GM12878 (cell line): ENCODE results near the gene DLG2. TPM values are rescaled to one million over a fixed set of nuclear protein-coding genes. Genes with fewer than 3 reads are reported as not detected.

Experiments
- ATAC-seq: fragments of 200-7000 bp; cut with Tn5 transposase; 3 replicates; pipeline ENCODE4 v1.9.1; 2020; ENCODE audit warnings: mild to moderate bottlenecking, moderate library complexity
- BruUV-seq: library from RNA; stranded (reverse); fragments of 400-500 nt; replicated peaks from 2 replicates; lab custom pipeline; 2021; lab: Mats Ljungman, UMichigan
- CTCF ChIA-PET: fragments of 300-600 bp; sonication (Branson Sonifier 250); formaldehyde crosslinking; extraction: SDS; loops from one replicate; lab custom pipeline; 2021; ENCODE audit warnings: inconsistent platforms; lab: Yijun Ruan, JAX
- POLR2A ChIA-PET: fragments of 350-600 bp; formaldehyde crosslinking; extraction: SDS; loops from one replicate; lab custom pipeline; 2021; ENCODE audit warnings: inconsistent platforms; lab: Charles Lee
- RAD21 ChIA-PET: fragments of 300-600 bp; sonication (Branson Sonifier 250); formaldehyde crosslinking; loops from one replicate; lab custom pipeline; 2023; ENCODE audit warnings: antibody characterized with exemption; ENCODE audit not compliant: unreplicated experiment; lab: Charles Lee
- SMC1A ChIA-PET: fragments of 300-600 bp; sonication (Branson Sonifier 250); formaldehyde crosslinking; loops from one replicate; lab custom pipeline; 2023; ENCODE audit not compliant: unreplicated experiment, uncharacterized antibody; lab: Charles Lee
- DNase-seq: peaks from one replicate; pipeline ENCODE4 v3.0.0-alpha.2; 2011; ENCODE audit warnings: low read depth, low spot score
- FAIRE-seq: peaks from 3 replicates; lab custom pipeline; 2011; peaks lifted over from hg19 to GRCh38; lab: Jason Lieb, UNC
- H2AFZ ChIP-seq: 2 replicates; pipeline ENCODE4 v1.6.0; 2011; ENCODE audit warnings: low read depth, low read length, control low read depth; ENCODE audit not compliant: control insufficient read depth
- H3K27ac ChIP-seq: 2 replicates; pipeline ENCODE4 v1.5.1; 2011; ENCODE audit warnings: control low read depth; ENCODE audit not compliant: control insufficient read depth, insufficient read depth
- H3K27me3 ChIP-seq, 2 experiments: replicated peaks in 1 of 2; 2 replicates each; pipeline versions ENCODE4 v1.6.0 to v1.6.1; 2011; ENCODE audit warnings: low read length in 1 of 2; ENCODE audit not compliant: control insufficient read depth in 2 of 2, insufficient read depth in 2 of 2
- H3K36me3 ChIP-seq, 2 experiments: 2 replicates each; pipeline ENCODE4 v1.5.1; 2011; ENCODE audit warnings: low read length in 1 of 2; ENCODE audit not compliant: control insufficient read depth in 2 of 2, insufficient read depth in 2 of 2
- H3K4me1 ChIP-seq: 2 replicates; pipeline ENCODE4 v1.6.1; 2011; ENCODE audit warnings: mild to moderate bottlenecking, low read length, moderate library complexity, mixed read lengths; ENCODE audit not compliant: control insufficient read depth, insufficient read depth
- H3K4me2 ChIP-seq: 2 replicates; pipeline ENCODE4 v1.6.0; 2011; ENCODE audit warnings: control low read depth; ENCODE audit not compliant: control insufficient read depth, insufficient read depth
- H3K4me3 ChIP-seq: fragments of 200-600 bp; sonication (generic); 2 replicates; pipeline ENCODE4 v1.5.1; 2016
- H3K79me2 ChIP-seq: 2 replicates; pipeline ENCODE4 v1.6.0; 2011; ENCODE audit warnings: low read length; ENCODE audit not compliant: control insufficient read depth, insufficient read depth
- H3K9ac ChIP-seq: 2 replicates; pipeline ENCODE4 v1.8.0; 2011; ENCODE audit warnings: low read length, control low read depth, mixed read lengths; ENCODE audit not compliant: control insufficient read depth, insufficient read depth
- H3K9me3 ChIP-seq: replicated peaks from 3 replicates; pipeline ENCODE4 v1.5.1; 2011; ENCODE audit warnings: mild to moderate bottlenecking, low read length; ENCODE audit not compliant: control insufficient read depth, insufficient read depth
- H4K20me1 ChIP-seq: 2 replicates; pipeline ENCODE4 v1.6.0; 2011; ENCODE audit not compliant: control insufficient read depth, insufficient read depth
- HDAC6 ChIP-seq: fragments of 200-600 bp; sonication (generic); IDR thresholded peaks from one replicate; pipeline ENCODE4 v1.8.0; 2017; ENCODE audit warnings: antibody characterized with exemption; ENCODE audit not compliant: unreplicated experiment
- POLR2AphosphoS2 ChIP-seq: IDR thresholded peaks from 2 replicates; pipeline ENCODE4 v1.6.1; 2011; ENCODE audit warnings: low read depth, mild to moderate bottlenecking, low read length, improper control_type of control experiment, moderate library complexity
- WGBS: methylation state at CpG from one replicate; pipeline ENCODE4 v1.1.6; 2016; ENCODE audit warnings: low lambda C conversion rate; ENCODE audit not compliant: insufficient replicate concordance, insufficient coverage; ENCODE audit errors: missing lambda C conversion rate; 5-methylcytosine and 5-hydroxymethylcytosine counted together
- in situ Hi-C: fragments of 300-500 bp; cut with MboI; formaldehyde crosslinking; loops from 9 replicates; pipeline ENCODE4 v1.14.3; 2018; ENCODE audit warnings: mixed read lengths
- intact Hi-C: fragments of 100-400 bp; cut with micrococcal nuclease; formaldehyde crosslinking; loops from one replicate; pipeline ENCODE4 v1.14.2; 2022; ENCODE audit not compliant: unreplicated experiment
- polyA plus RNA-seq, 11 experiments: library from polyadenylated mRNA; depleted of rRNA in 4 of 11; unstranded in 6 of 11; stranded (reverse) in 5 of 11; fragments of >200 nt; fragmentation: Nextera tagmentation in 4 of 11; fragmentation: Illumina TruSeq in 1 of 11; extraction: Ambion mirVana in 4 of 11; extraction: Trizol in 1 of 11; gene quantifications; 1 replicate in 1 of 11; 2 replicates in 10 of 11; pipeline versions ENCODE4 v1.2.1 to v1.2.3, GENCODE V29; 2011 to 2016; ENCODE audit warnings: inconsistent platforms in 2 of 11, missing spikeins in 2 of 11, low read depth in 1 of 11
- total RNA-seq, 4 experiments: library from RNA; depleted of rRNA in 3 of 4; stranded (reverse); fragments of >200 nt in 3 of 4; fragmentation: Illumina TruSeq in 1 of 4; extraction: Trizol in 1 of 4; gene quantifications; 2 replicates each; pipeline versions ENCODE4 v1.2.1 to v1.2.3, GENCODE V29; 2013 to 2021
- TF ChIP-seq, protein P1 (sequence below): fragments of 450-650 bp; IDR thresholded peaks from 2 replicates; pipeline ENCODE4 v1.6.1; 2017; ENCODE audit warnings: mild to moderate bottlenecking, moderate library complexity
- TF ChIP-seq, protein P2 (sequence below): IDR thresholded peaks from 2 replicates; pipeline ENCODE4 v1.6.1; 2012; ENCODE audit warnings: low read depth, low read length, improper control_type of control experiment

The DLG2 gene
- total and polyA plus RNA-seq, 10 of the 15 experiments (the other 5 are each of a cell fraction or from before 2014, with no cell fraction given), result 0.09 to 0.98 (median 0.35) TPM

DNA sequence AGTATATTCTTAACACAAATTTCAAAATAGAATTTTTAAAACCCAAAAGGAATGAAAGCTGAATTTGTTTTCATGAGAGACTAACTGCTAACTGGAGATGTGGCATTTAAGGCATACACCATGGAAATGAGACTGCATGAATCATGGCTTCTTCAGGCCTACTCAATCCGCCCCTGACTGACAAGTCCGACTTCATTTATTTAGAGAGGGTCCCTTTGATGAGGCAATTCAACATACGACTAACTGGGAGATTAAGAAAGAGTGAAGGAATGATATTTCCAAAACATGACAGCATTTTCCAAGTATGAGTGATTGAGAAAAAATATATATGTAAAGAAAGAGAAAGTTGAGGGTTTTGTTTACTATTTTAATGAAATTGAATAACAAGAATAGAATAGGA lies 720.1 kb downstream of the DLG2 start:
- Histone ChIP-seq H4K20me1 (no peaks in the 10 kb centered on the region), H3K27me3 (no peaks in the 10 kb centered on the region), H3K4me3 (no peak overlapping the region), H3K79me2 (no peaks in the 10 kb centered on the region), H3K9ac (no peak overlapping the region), H3K9me3 (no peaks in the 10 kb centered on the region), H2AFZ (no peak overlapping the region), H3K27ac (no peak overlapping the region), H3K36me3 (no peaks in the 10 kb centered on the region), H3K4me1 (no peaks in the 10 kb centered on the region), H3K4me2 (no peak overlapping the region)
- DNase-seq (no peak), FAIRE-seq (no peak), ATAC-seq (no peak)
- POLR2A ChIA-PET, result no interaction called here
- CTCF ChIA-PET, result no interaction called here
- WGBS, result 0% methylated on average over 3 of the region's 3 CpGs
- TF ChIP-seq, protein P1, sequence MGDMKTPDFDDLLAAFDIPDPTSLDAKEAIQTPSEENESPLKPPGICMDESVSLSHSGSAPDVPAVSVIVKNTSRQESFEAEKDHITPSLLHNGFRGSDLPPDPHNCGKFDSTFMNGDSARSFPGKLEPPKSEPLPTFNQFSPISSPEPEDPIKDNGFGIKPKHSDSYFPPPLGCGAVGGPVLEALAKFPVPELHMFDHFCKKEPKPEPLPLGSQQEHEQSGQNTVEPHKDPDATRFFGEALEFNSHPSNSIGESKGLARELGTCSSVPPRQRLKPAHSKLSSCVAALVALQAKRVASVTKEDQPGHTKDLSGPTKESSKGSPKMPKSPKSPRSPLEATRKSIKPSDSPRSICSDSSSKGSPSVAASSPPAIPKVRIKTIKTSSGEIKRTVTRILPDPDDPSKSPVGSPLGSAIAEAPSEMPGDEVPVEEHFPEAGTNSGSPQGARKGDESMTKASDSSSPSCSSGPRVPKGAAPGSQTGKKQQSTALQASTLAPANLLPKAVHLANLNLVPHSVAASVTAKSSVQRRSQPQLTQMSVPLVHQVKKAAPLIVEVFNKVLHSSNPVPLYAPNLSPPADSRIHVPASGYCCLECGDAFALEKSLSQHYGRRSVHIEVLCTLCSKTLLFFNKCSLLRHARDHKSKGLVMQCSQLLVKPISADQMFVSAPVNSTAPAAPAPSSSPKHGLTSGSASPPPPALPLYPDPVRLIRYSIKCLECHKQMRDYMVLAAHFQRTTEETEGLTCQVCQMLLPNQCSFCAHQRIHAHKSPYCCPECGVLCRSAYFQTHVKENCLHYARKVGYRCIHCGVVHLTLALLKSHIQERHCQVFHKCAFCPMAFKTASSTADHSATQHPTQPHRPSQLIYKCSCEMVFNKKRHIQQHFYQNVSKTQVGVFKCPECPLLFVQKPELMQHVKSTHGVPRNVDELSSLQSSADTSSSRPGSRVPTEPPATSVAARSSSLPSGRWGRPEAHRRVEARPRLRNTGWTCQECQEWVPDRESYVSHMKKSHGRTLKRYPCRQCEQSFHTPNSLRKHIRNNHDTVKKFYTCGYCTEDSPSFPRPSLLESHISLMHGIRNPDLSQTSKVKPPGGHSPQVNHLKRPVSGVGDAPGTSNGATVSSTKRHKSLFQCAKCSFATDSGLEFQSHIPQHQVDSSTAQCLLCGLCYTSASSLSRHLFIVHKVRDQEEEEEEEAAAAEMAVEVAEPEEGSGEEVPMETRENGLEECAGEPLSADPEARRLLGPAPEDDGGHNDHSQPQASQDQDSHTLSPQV, result no peak
- TF ChIP-seq POLR2AphosphoS2 (no peak), HDAC6 (no peak)
- TF ChIP-seq, protein P2, sequence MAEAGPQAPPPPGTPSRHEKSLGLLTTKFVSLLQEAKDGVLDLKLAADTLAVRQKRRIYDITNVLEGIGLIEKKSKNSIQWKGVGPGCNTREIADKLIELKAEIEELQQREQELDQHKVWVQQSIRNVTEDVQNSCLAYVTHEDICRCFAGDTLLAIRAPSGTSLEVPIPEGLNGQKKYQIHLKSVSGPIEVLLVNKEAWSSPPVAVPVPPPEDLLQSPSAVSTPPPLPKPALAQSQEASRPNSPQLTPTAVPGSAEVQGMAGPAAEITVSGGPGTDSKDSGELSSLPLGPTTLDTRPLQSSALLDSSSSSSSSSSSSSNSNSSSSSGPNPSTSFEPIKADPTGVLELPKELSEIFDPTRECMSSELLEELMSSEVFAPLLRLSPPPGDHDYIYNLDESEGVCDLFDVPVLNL, result no peak
- RAD21 ChIA-PET, result no interaction called here
- BruUV-seq, result no TSS peak
- in situ Hi-C loops (no loop called here), intact Hi-C loops (no loop called here)
- SMC1A ChIA-PET, result interaction anchor here (1.3 kb wide), 1 partner anchor 9 kb away, joined by 3 read pairs; no protein-coding TSS in a partner anchor
